Activated naive CD4-positive, alpha-beta T cell treated with anti-CD3 and anti-CD28 coated beads, Interleukin-2, amount 10 ng/mL, durations not matched to agents 7 days and 5 days (primary cell): Measurements from ENCODE around the gene TRERF1.

Experiments
- CTCF ChIA-PET: fragments of 350-600 bp; sonication (Branson Sonifier 250); formaldehyde crosslinking; loops from one replicate; lab custom pipeline; 2021; ENCODE audit warnings: antibody characterized with exemption; lab: Charles Lee
- DNase-seq: peaks from one replicate; pipeline ENCODE4 v3.0.0-alpha.2; 2020
- H3K27ac Mint-ChIP-seq: one replicate; pipeline ENCODE4 v1.8.0; 2021; ENCODE audit warnings: mild to moderate bottlenecking, moderate library complexity, mixed read lengths
- H3K27me3 Mint-ChIP-seq: one replicate; pipeline ENCODE4 v1.8.0; 2021; ENCODE audit warnings: mild to moderate bottlenecking, mixed read lengths
- H3K36me3 Mint-ChIP-seq: one replicate; pipeline ENCODE4 v1.8.0; 2021; ENCODE audit warnings: mixed read lengths
- H3K4me1 Mint-ChIP-seq: one replicate; pipeline ENCODE4 v1.8.0; 2021; ENCODE audit warnings: mixed read lengths
- H3K4me3 Mint-ChIP-seq: one replicate; pipeline ENCODE4 v1.8.0; 2021; ENCODE audit warnings: mild to moderate bottlenecking, moderate library complexity, mixed read lengths
- H3K9me3 Mint-ChIP-seq: one replicate; pipeline ENCODE4 v1.8.0; 2021; ENCODE audit warnings: mixed read lengths

Gene TRERF1

GRCh38 chr6:42404484-42404883 is 47.2 kb downstream of the TRERF1 start:
- peak; percentile 47 for DNase-seq
- CTCF ChIA-PET, result interaction anchor here (1.1 to 3.3 kb wide), 5 partner anchors 14 to 143 kb away, joined by 3 to 17 read pairs (median 3); no protein-coding TSS in a partner anchor
- Mint-ChIP-seq H3K9me3 (no peaks in the 10 kb centered on the region), H3K36me3 (peaks cover 11% of the 10 kb centered on the region), H3K4me1 (peaks cover 59% of the 10 kb centered on the region), H3K4me3 (peak overlapping the region; percentile 3), H3K27me3 (no peaks in the 10 kb centered on the region), H3K27ac (peak overlapping the region; percentile 69)

GRCh38 chr6:42403831-42404230 is 47.9 kb downstream of the TRERF1 start:
- Mint-ChIP-seq H3K4me3 (no peak overlapping the region), H3K27ac (no peak overlapping the region)
- DNase-seq, result no peak

GRCh38 chr6:42403421-42403820 is 48.3 kb downstream of the TRERF1 start:
- Mint-ChIP-seq H3K4me1 (peaks cover 57% of the 10 kb centered on the region), H3K36me3 (peaks cover 15% of the 10 kb centered on the region), H3K9me3 (no peaks in the 10 kb centered on the region), H3K27ac (no peak overlapping the region), H3K4me3 (no peak overlapping the region), H3K27me3 (no peaks in the 10 kb centered on the region)
- CTCF ChIA-PET, result interaction anchor here (0.9 to 3.3 kb wide), 6 partner anchors 11 to 144 kb away, joined by 3 to 17 read pairs (median 4); no protein-coding TSS in a partner anchor
- no peak for DNase-seq

More at GRCh38 chr6:42403831-42404230, 47.9 kb downstream of the TRERF1 start:
- H3K36me3 Mint-ChIP-seq, result peaks cover 12% of the 10 kb centered on the region
- no peaks in the 10 kb centered on the region for H3K9me3 Mint-ChIP-seq
- CTCF ChIA-PET, result interaction anchor here (0.9 to 3.3 kb wide), 6 partner anchors 13 to 144 kb away, joined by 3 to 17 read pairs (median 4); no protein-coding TSS in a partner anchor
- H3K27me3 Mint-ChIP-seq, result no peaks in the 10 kb centered on the region
- peaks cover 57% of the 10 kb centered on the region for H3K4me1 Mint-ChIP-seq

GRCh38 chr6:42402184-42402583 is 49.5 kb downstream of the TRERF1 start:
- H3K9me3 Mint-ChIP-seq, result no peaks in the 10 kb centered on the region
- DNase-seq, result peak; percentile 33
- CTCF ChIA-PET, result interaction anchor here (0.6 to 3.3 kb wide), 8 partner anchors 9 to 292 kb away, joined by 3 to 17 read pairs (median 3); partner anchors contain the start of gene TRERF1
- H3K27ac Mint-ChIP-seq, result peak overlapping the region; percentile 39
- peaks cover 49% of the 10 kb centered on the region for H3K4me1 Mint-ChIP-seq
- no peaks in the 10 kb centered on the region for H3K27me3 Mint-ChIP-seq
- H3K36me3 Mint-ChIP-seq, result peaks cover 12% of the 10 kb centered on the region
- no peak overlapping the region for H3K4me3 Mint-ChIP-seq

- Mint-ChIP-seq H3K9me3 (no peaks in the 10 kb centered on the region), H3K4me1 (peaks cover 45% of the 10 kb centered on the region), H3K4me3 (no peak overlapping the region), H3K27ac (no peak overlapping the region), H3K36me3 (peaks cover 12% of the 10 kb centered on the region), H3K27me3 (no peaks in the 10 kb centered on the region)
- DNase-seq, result no peak
- CTCF ChIA-PET, result interaction anchor here (1.1 to 3.3 kb wide), 5 partner anchors 9 to 146 kb away, joined by 3 to 17 read pairs (median 3); partner anchors contain the start of gene TRERF1
Observed at GRCh38 chr6:42401613-42401951, 50.1 kb downstream of the TRERF1 start.

- no peak overlapping the region for H3K27ac Mint-ChIP-seq
- H3K27me3 Mint-ChIP-seq, result no peaks in the 10 kb centered on the region
- H3K36me3 Mint-ChIP-seq, result peaks cover 10% of the 10 kb centered on the region
- no peak overlapping the region for H3K4me3 Mint-ChIP-seq
- CTCF ChIA-PET, result interaction anchor here (1.1 to 1.3 kb wide), 3 partner anchors 8 to 146 kb away, joined by 3 read pairs; no protein-coding TSS in a partner anchor
- no peaks in the 10 kb centered on the region for H3K9me3 Mint-ChIP-seq
- H3K4me1 Mint-ChIP-seq, result peaks cover 41% of the 10 kb centered on the region
- no peak for DNase-seq
Observed at GRCh38 chr6:42400886-42401612, 50.7 kb downstream of the TRERF1 start.

GRCh38 chr6:42400061-42400760 is 51.5 kb downstream of the TRERF1 start:
- CTCF ChIA-PET, result no interaction called here
- Mint-ChIP-seq H3K4me1 (peaks cover 45% of the 10 kb centered on the region), H3K36me3 (peaks cover 15% of the 10 kb centered on the region), H3K9me3 (no peaks in the 10 kb centered on the region), H3K4me3 (no peak overlapping the region), H3K27ac (no peak overlapping the region), H3K27me3 (no peaks in the 10 kb centered on the region)
- DNase-seq, result no peak

- Mint-ChIP-seq H3K27me3 (no peaks in the 10 kb centered on the region), H3K27ac (no peak overlapping the region), H3K4me1 (peaks cover 41% of the 10 kb centered on the region), H3K9me3 (no peaks in the 10 kb centered on the region), H3K36me3 (peaks cover 12% of the 10 kb centered on the region), H3K4me3 (no peak overlapping the region)
- DNase-seq, result no peak
- CTCF ChIA-PET, result no interaction called here
Observed at GRCh38 chr6:42396720-42397119, 55.0 kb downstream of the TRERF1 start.

- peaks cover 14% of the 10 kb centered on the region for H3K36me3 Mint-ChIP-seq
- no peak for DNase-seq
- CTCF ChIA-PET, result no interaction called here
- peaks cover 49% of the 10 kb centered on the region for H3K4me1 Mint-ChIP-seq
- no peaks in the 10 kb centered on the region for H3K9me3 Mint-ChIP-seq
- no peaks in the 10 kb centered on the region for H3K27me3 Mint-ChIP-seq
- no peak overlapping the region for H3K27ac Mint-ChIP-seq
- no peak overlapping the region for H3K4me3 Mint-ChIP-seq
Observed at GRCh38 chr6:42394881-42395620, 56.7 kb downstream of the TRERF1 start.

GRCh38 chr6:42394151-42394550 is 57.6 kb downstream of the TRERF1 start:
- Mint-ChIP-seq H3K4me1 (peaks cover 58% of the 10 kb centered on the region), H3K27ac (no peak overlapping the region), H3K27me3 (no peaks in the 10 kb centered on the region), H3K36me3 (peaks cover 16% of the 10 kb centered on the region), H3K9me3 (no peaks in the 10 kb centered on the region), H3K4me3 (no peak overlapping the region)
- no peak for DNase-seq
- CTCF ChIA-PET, result no interaction called here

- Mint-ChIP-seq H3K27me3 (no peaks in the 10 kb centered on the region), H3K4me3 (no peak overlapping the region), H3K36me3 (peaks cover 17% of the 10 kb centered on the region), H3K27ac (no peak overlapping the region), H3K9me3 (no peaks in the 10 kb centered on the region), H3K4me1 (peaks cover 66% of the 10 kb centered on the region)
- CTCF ChIA-PET, result interaction anchor here (1.0 kb wide), 1 partner anchor 10 kb away, joined by 3 read pairs; no protein-coding TSS in a partner anchor
- no peak for DNase-seq
Observed at GRCh38 chr6:42393339-42393738, 58.4 kb downstream of the TRERF1 start.

- H3K36me3 Mint-ChIP-seq, result peaks cover 20% of the 10 kb centered on the region
- no peaks in the 10 kb centered on the region for H3K9me3 Mint-ChIP-seq
- H3K4me3 Mint-ChIP-seq, result no peak overlapping the region
- no peaks in the 10 kb centered on the region for H3K27me3 Mint-ChIP-seq
- no peak for DNase-seq
- H3K4me1 Mint-ChIP-seq, result peaks cover 71% of the 10 kb centered on the region
- no peak overlapping the region for H3K27ac Mint-ChIP-seq
- CTCF ChIA-PET, result interaction anchor here (0.8 to 3.9 kb wide), 3 partner anchors 9 to 14 kb away, joined by 3 to 15 read pairs (median 3); no protein-coding TSS in a partner anchor
Observed at GRCh38 chr6:42392833-42393232, 58.9 kb downstream of the TRERF1 start.

GRCh38 chr6:42391441-42391840 is 60.3 kb downstream of the TRERF1 start:
- no peak overlapping the region for H3K4me3 Mint-ChIP-seq
- CTCF ChIA-PET, result interaction anchor here (0.7 to 3.9 kb wide), 5 partner anchors 12 to 156 kb away, joined by 4 to 17 read pairs (median 13); no protein-coding TSS in a partner anchor
- no peak for DNase-seq

More at GRCh38 chr6:42391441-42391840, 60.3 kb downstream of the TRERF1 start:
- Mint-ChIP-seq H3K27me3 (no peaks in the 10 kb centered on the region), H3K27ac (peak overlapping the region; percentile 99), H3K9me3 (no peaks in the 10 kb centered on the region), H3K4me1 (peaks cover 84% of the 10 kb centered on the region), H3K36me3 (peaks cover 20% of the 10 kb centered on the region)
